ENCODE data around the gene CFAP61.

DNA sequence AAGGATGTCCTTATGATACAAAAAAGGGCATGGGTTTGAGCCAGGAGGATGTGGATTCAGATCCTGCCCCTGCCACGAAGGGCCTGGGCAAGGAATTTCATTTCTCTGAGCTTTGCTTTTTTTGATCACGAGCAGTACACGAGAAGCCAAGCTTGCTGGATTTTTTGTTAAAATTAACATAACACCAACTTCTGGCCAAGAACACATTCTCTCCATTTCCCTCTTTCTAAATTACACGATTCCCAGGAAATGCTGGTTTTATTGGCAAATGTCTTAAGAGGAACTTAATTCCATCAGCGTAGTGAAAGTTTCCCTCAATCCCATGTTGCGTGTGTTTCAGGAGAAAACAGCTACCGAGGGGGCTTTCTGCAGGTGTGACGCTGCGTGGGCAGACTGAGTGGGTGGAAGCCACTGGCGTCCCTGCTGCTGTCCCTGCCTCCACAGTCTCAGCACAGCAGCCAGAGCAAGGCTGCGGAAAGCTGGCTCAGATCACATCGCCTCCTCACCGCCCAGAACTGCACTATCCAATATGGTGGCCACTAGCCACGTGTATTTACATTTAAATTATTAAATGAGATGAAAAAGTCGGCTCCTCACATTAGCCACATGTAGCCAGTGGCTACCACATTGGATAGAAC is 194.8 kb downstream of the CFAP61 start:
- TF ChIP-seq GATA2 (IDR thresholded peaks at IDR 0.05; ENCODE audit: low read depth, low read length) (no peak), GATA3 (IDR thresholded peaks at IDR 0.05; ENCODE audit: low read depth, low read length) (no peak)

All from SH-SY5Y (cell line).